ENCODE data around the gene FLCN. TPM values are rescaled to one million over a fixed set of nuclear protein-coding genes. Genes with fewer than 3 reads are reported as not detected.

The FLCN gene
- total and polyA plus RNA-seq, 10 of the 15 experiments (the other 5 are each of a cell fraction or from before 2014, with no cell fraction given): 1.1 to 24.7 (median 10.4) TPM

DNA sequence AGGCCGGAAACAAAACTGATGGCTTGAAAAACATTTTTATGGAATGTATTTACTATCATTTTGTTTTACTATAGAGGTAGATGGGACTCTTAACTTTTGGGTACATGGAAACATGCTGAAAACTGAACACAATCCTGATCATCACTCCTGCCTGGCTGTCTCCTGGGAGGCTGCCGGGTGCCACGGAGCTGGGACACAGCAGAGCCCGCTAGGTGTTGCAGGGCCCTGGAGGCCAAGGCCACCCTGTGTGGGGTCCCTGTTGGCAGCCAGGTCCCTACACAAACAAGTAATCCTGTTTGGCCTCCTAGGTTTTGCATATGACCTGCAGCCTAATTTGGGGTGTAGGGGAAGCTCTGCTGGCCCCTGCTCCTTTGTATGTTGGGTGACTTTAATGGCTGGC, 48.4 kb downstream of the FLCN start:
- ChIA-PET POLR2A (interaction anchor here (0.6 kb wide), 1 partner anchor 747 kb away, joined by 5 read pairs; no protein-coding TSS in a partner anchor), CTCF (no interaction called here), SMC1A (ENCODE audit: uncharacterized antibody, unreplicated experiment) (no interaction called here), RAD21 (ENCODE audit: unreplicated experiment) (interaction anchor here (0.6 kb wide), 1 partner anchor 38 kb away, joined by 4 read pairs; no protein-coding TSS in a partner anchor)
- Histone ChIP-seq H3K9me3 (replicated peaks; ENCODE audit: control insufficient read depth, insufficient read depth, low read length) (no peaks in the 10 kb centered on the region), H4K20me1 (ENCODE audit: control insufficient read depth, insufficient read depth) (no peaks in the 10 kb centered on the region), H3K27me3 (replicated peaks in 1 of 2; ENCODE audit: control insufficient read depth in 2 of 2, insufficient read depth in 2 of 2, low read length in 1 of 2) (no peaks in the 10 kb centered on the region), H2AFZ (ENCODE audit: control insufficient read depth, low read depth, low read length) (no peak overlapping the region), H3K4me3 (no peak overlapping the region), H3K79me2 (ENCODE audit: control insufficient read depth, insufficient read depth, low read length) (no peaks in the 10 kb centered on the region), H3K27ac (ENCODE audit: control insufficient read depth, insufficient read depth) (no peak overlapping the region), H3K9ac (ENCODE audit: control insufficient read depth, insufficient read depth, low read length) (no peak overlapping the region), H3K4me1 (ENCODE audit: control insufficient read depth, insufficient read depth, low read length) (peaks cover 15% of the 10 kb centered on the region), H3K4me2 (ENCODE audit: control insufficient read depth, insufficient read depth) (no peak overlapping the region), H3K36me3 (ENCODE audit: control insufficient read depth in 2 of 2, insufficient read depth in 2 of 2, low read length in 1 of 2) (peaks cover 3% of the 10 kb centered on the region in 2 experiments; a peak in 3 of 4 replicates)
- ATAC-seq: no peak
- no peak for DNase-seq (ENCODE audit: low read depth, low spot score)
- intact Hi-C loops (cut with micrococcal nuclease; ENCODE audit: unreplicated experiment): no loop called here
- 90% methylated on average over 4 of the region's 4 CpGs for WGBS (ENCODE audit: insufficient coverage, insufficient replicate concordance, low lambda C conversion rate, missing lambda C conversion rate)
- in situ Hi-C loops (cut with MboI): no loop called here
- FAIRE-seq: no peak
- BruUV-seq (replicated peaks): no TSS peak
- TF ChIP-seq CUX1 (IDR thresholded peaks at IDR 0.05; ENCODE audit: insufficient replicate concordance, low read depth, low read length): no peak
- TF ChIP-seq ZNF274 (IDR thresholded peaks at IDR 0.05; ENCODE audit: insufficient read depth, insufficient read length): no peak
- TF ChIP-seq CREB1 (IDR thresholded peaks at IDR 0.05; ENCODE audit: low read depth): no peak
- no peak for TF ChIP-seq YBX1 (IDR thresholded peaks at IDR 0.05)
- no peak for TF ChIP-seq ZNF622 (IDR thresholded peaks at IDR 0.05)
- no peak for TF ChIP-seq HDGF (IDR thresholded peaks at IDR 0.05)
- no peak for TF ChIP-seq SIX5 (IDR thresholded peaks at IDR 0.05; ENCODE audit: low read depth, low read length, severe bottlenecking)
- TF ChIP-seq BHLHE40 (IDR thresholded peaks at IDR 0.05; ENCODE audit: borderline replicate concordance in 1 of 2, low read depth in 2 of 2, low read length in 1 of 2): no peak
